NCI-H460 (cell line): Measurements from ENCODE around the gene IZUMO1R. TPM values are rescaled to one million over a fixed set of nuclear protein-coding genes. Genes with fewer than 3 reads are reported as not detected.
"Not testable (repeated sequence)": the region's sequence is repeated elsewhere in the genome, so short reads cannot be mapped to it uniquely, and the experiment has no call there.

Experiments used
- DNase-seq: peaks from one replicate; pipeline ENCODE4 v3.0.0-alpha.2; 2016; ENCODE audit warnings: low read depth; ENCODE audit errors: extremely low read depth
- total RNA-seq: library from RNA; depleted of rRNA; stranded (reverse); fragments of >200 nt; shearing (Covaris generic); gene quantifications from 2 replicates; pipeline ENCODE4 v1.2.3, GENCODE V29; 2014; rRNA removed

Gene IZUMO1R
- total RNA-seq, 1 experiment from 2014 or later: not detected

DNA sequence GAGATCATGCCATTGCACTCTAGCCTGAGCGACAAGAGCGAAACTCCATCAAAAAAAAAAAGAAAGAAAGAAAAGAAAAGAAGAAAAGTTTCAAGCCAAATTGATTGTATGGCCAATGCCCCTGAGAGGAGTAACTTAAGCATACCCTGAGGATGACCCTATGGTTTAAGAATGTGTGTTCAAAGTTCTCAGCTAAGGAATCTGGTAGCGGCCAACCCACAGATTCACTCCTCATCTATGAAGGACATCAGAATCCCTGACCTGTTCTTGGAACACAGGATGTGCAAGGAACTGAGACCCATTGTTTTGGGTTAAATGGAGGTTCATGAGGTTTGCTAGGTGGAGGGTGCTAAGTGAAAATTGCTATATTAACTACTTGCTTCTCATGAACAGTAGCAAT, 18.1 kb downstream of the IZUMO1R start:
- DNase-seq: no peak

DNA sequence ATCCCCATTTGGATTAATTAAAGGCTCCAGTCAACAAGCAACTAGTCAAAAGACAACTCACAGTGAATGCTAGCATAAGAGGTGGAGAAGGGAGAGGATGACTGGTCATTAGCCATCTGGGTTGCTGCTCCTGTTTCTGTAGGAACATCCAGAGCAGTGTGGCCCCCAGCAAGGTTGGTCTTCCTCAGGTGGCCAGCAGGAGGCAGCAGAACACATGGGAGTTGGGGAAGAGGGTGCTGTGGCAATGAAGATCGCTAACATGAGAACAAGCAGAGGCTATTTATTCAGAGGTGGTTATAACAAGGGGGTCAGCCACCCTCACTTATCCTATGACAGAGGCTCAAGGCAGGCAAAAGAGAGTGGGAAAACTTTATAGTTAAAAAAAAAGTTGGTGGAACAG, 21.3 kb downstream of the IZUMO1R start:
- DNase-seq: peak; percentile 19

DNA sequence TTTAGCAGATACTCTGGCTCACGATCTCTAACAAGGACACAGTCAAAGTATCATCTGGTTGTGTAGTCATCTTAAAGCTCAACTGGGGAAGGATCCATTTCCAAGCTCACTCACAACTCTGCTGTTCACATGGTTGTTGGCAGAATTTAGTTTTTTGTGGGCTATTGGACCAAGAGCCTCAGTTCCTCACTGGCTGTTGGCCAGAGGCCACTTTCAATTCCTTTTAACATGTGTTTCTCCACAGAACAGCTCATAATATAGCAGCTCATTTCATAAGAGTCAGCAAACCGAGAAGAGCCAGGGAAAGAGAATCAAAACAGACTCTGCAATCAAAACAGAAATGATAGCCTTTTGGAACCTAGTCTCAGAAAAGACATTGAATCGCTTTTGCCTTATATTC, 22.6 kb downstream of the IZUMO1R start:
- no peak for DNase-seq

DNA sequence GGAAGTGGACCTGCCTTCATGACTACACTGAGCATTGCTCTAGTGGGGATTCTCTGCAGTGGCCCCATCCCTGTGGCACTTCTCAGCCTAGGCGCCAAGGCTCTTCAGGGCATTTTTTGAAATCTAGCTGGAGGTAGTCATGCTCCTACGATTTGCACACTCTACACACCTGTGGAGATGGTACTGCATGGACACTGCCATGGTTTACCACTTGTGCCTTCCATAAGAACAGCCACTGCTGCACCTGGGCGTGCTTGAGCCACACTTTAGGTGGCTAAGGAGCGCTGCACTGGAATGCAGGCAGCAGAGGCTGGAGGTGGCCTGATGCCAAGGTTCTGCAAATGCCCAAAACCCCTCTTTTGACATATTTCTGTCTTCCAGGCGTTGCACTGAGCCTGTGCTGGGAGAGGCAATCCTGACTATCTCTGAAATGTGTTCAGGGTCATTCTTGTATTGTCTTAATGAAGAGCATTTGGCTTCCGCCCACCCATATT, 24.3 kb downstream of the IZUMO1R start:
- DNase-seq: no peak

DNA sequence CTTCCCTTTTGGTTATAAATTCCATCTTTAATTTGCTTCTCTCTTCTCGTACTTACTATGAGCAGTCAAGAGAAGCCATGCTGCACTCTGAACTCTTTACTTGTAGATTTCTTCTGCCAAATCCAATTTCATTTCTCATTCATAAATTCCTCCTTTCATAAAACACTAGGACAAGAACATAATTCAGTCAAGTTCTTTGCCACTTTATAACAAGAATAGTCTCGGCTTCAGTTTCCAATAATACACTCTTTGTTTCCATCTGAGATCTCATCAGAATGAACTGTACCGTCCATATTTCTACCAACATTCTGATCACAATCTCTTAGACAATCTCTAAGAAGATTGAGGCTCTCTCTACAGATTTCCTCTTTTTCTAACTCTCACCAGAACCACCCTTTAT, 25.1 kb downstream of the IZUMO1R start:
- DNase-seq: no peak

DNA sequence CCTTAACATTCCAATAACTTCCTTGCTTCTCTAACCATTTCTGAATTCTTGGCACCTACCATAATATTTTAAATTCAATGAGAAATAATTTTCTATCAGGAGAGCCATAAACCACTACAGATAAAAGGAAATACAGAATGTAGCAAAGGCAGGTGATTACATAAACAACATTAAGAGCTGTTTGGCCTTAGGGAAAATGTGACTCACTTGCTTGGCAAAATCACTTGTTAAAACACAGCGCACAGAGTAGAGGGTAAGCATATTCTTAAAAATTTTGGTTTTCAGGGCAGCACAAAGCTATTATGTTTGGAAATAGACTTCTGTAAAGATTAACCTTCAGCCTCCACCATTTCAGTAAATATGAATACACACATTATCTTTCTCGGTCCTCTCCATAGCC, 26.4 kb downstream of the IZUMO1R start:
- DNase-seq: no peak

DNA sequence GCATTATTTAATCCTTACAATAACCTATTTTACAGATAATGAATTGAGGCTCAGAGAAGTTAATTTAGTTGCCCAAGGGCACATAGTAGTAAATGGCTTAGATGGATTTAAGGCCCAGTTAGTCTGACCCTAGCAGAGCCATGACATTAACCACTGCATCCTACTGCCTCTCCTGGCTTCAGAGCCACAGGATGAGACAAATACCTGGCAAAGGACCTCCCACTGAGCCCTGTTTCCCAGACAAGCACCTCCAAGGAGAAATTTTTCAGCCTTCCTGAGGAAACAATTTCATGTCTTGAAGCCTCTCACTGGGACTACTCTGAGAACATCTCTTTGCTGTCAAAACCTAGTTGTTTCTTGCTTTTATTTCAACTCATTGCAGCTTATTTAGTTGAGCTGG, 28.4 kb downstream of the IZUMO1R start:
- DNase-seq: no peak

DNA sequence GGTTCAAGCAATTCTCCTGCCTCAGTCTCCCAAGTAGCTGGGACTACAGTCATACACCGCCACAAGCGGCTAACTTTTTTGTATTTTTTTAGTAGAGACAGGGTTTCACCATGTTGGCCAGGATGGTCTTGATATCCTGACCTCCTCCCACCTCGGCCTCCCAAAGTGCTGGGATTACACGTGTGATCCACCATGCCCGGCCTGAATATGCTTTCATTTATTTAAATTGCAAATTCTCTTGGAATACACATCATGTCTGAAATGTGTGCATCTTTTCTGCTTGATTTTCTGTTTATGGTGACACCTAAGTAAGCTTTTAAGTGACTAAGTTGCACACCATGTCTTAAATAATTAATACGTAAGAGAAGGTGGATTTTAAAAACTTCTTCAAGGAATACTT, 31.7 kb downstream of the IZUMO1R start:
- no peak for DNase-seq

DNA sequence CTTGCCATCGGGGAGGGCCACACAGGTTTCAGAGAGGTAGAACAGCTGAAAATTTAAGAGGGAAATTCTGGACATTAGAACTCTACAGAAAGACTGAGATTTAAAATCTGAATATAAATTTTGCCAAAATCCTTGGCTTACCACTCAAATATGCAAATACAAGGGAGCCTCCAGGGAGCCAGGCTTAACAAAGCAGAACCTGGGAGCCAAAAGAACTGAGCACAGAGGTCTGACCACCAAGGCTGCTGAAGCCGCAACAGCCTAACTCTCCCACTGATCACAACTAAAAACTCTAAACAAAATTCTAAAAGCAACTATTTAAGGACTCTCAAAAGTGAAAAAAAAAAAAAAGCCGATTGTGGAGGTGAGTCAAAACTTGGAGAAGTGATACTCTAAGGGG, 34.3 kb downstream of the IZUMO1R start:
- DNase-seq: no peak

DNA sequence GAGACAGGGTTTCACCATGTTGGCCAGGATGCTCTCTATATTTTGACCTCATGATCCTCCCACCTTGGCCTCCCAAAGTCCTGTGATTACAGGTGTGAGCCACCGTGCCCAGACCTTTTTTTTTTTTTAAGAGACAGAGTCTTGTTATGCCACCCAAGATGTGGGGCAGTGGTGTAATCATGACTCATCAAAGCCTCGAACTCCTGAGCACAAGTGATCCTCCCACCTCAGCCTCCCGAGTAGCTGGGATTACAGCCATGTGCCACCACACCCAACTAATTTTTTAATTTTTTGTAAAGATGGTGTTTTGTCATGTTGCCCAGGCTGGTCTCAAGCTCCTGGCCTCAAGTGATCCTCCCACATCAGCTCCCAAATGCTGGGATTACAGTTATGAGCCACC, 37.9 kb downstream of the IZUMO1R start:
- DNase-seq: no peak

DNA sequence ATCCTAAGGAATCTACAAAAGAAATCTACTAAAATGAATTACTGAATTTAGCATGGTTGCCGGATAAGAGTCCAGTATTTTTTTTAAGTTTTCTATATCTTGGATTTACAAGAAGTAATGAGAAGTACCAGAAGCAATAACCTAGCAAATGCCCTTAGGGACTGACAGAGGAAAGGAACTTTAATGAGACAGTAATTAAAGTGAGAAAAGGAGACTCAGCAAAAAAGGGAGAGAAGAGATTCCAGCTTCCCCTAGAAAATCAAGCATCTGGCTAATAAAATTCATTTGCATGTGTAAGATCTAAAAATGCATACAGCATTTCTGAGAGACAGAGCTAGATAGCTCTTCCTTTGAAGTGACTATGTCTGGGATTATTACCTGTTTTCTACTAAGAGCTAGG, 39.1 kb downstream of the IZUMO1R start:
- DNase-seq: no peak

DNA sequence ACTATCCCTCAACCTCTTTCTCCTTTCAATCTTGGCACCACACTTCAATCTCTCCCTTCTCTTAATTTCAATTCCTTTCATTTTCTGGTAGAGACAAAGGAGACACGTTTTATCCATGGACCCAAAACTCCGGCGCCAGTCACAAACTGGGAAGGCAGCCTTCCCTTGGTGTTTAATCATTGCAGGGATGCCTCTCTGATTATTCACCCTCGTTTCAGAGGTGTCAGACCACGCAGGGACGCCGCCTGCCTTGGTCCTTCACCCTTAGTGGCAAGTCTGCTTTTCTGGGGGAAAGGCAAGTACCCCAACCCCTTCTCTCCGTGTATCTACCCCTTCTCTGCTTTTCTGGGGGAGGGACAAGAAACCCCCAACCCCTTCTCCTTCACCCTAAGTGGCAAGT, 41.9 kb downstream of the IZUMO1R start:
- not testable (repeated sequence) for DNase-seq

DNA sequence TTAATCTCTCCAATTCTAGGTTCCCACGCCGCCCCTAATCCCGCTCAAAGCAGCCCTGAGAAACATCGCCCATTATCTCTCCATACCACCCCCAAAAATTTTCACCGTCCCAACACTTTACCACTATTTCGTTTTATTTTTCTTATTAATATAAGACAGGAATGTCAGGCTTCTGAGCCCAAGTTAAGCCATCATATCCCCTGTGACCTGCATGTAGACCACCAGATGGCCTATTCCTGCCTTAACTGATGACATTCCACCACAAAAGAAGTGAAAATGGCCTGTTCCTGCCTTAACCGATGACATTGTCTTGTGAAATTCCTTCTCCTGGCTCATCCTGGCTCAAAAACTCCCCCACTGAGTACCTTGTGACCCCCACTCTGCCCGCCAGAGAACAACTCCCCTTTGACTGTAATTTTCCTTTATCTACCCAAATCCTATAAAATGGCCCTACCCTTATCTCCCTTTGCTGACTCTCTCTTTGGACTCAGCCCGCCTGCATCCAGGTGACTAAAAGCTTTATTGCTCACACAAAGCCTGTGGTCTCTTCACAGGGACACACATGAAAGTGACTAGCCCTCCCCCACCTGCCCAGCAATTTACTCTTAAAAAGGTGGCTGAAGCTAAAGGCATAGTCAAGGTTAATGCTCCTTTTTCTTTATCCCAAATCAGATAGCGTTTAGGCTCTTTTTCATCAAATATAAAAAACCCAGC, 46.6 kb downstream of the IZUMO1R start:
- not testable (repeated sequence) for DNase-seq

Other genes with a start within 250 kb of the IZUMO1R start
- gene PANX1, start 175.7 kb upstream of the IZUMO1R start, total RNA-seq: 16.1 and 16.2 TPM in 2 replicates
- 0.02 TPM in 1 of 2 replicates, not detected in the other for gene GPR83, start 96.8 kb downstream of the IZUMO1R start, total RNA-seq
- 13.7 and 19.4 TPM in 2 replicates for gene MRE11, start 189.3 kb downstream of the IZUMO1R start, total RNA-seq
- gene ANKRD49, start 189.4 kb downstream of the IZUMO1R start, total RNA-seq: 13.9 and 16.7 TPM in 2 replicates
- gene C11orf97, start 207.9 kb downstream of the IZUMO1R start, total RNA-seq: not detected in 2 replicates
- gene FUT4, start 239.3 kb downstream of the IZUMO1R start, total RNA-seq: 3.2 and 3.5 TPM in 2 replicates